ENCODE data around the gene PLCXD3.

PLCXD3 gene

DNA sequence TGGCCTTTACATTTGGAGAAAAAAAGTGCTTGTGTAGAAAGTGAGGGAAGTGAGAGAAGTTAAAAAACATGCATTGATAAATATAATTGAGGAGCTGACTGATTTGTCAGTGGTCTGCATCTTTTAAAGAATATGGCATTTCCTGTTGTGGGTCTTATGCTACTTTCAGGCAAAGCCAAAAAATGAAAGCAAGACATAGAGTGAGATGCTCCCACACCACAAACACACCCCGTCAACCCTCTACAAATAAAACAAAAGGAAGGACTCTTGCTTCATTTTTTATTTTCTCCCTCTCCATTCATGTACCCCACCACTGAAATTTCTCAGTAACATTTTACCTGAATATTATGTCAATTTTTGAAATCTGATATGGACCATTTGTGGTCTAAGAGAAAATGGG is 22.1 kb upstream of the PLCXD3 start:
- no peaks in the 10 kb centered on the region for H3K27me3 ChIP-seq (ENCODE audit: insufficient read depth, poor library complexity, severe bottlenecking)
- DNase-seq (ENCODE audit: low read depth in 1 of 2, low spot score in 1 of 2), result no peak
- TF ChIP-seq POLR2AphosphoS5 (IDR thresholded peaks at IDR 0.05; ENCODE audit: low read depth) (no peak), REST (IDR thresholded peaks at IDR 0.05; ENCODE audit: insufficient replicate concordance, low read depth) (no peak), GABPA (IDR thresholded peaks at IDR 0.05; ENCODE audit: low read depth) (no peak), SPI1 (IDR thresholded peaks at IDR 0.05; ENCODE audit: borderline replicate concordance, low read depth) (no peak)
- TF ChIP-seq, protein P1, sequence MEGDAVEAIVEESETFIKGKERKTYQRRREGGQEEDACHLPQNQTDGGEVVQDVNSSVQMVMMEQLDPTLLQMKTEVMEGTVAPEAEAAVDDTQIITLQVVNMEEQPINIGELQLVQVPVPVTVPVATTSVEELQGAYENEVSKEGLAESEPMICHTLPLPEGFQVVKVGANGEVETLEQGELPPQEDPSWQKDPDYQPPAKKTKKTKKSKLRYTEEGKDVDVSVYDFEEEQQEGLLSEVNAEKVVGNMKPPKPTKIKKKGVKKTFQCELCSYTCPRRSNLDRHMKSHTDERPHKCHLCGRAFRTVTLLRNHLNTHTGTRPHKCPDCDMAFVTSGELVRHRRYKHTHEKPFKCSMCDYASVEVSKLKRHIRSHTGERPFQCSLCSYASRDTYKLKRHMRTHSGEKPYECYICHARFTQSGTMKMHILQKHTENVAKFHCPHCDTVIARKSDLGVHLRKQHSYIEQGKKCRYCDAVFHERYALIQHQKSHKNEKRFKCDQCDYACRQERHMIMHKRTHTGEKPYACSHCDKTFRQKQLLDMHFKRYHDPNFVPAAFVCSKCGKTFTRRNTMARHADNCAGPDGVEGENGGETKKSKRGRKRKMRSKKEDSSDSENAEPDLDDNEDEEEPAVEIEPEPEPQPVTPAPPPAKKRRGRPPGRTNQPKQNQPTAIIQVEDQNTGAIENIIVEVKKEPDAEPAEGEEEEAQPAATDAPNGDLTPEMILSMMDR (IDR thresholded peaks at IDR 0.05; ENCODE audit: insufficient read depth, low read length), result no peak
- H3K4me3 ChIP-seq (replicated peaks; ENCODE audit: insufficient read depth, low read length), result no peak overlapping the region
- no peak overlapping the region for H3K27ac ChIP-seq (replicated peaks)

DNA sequence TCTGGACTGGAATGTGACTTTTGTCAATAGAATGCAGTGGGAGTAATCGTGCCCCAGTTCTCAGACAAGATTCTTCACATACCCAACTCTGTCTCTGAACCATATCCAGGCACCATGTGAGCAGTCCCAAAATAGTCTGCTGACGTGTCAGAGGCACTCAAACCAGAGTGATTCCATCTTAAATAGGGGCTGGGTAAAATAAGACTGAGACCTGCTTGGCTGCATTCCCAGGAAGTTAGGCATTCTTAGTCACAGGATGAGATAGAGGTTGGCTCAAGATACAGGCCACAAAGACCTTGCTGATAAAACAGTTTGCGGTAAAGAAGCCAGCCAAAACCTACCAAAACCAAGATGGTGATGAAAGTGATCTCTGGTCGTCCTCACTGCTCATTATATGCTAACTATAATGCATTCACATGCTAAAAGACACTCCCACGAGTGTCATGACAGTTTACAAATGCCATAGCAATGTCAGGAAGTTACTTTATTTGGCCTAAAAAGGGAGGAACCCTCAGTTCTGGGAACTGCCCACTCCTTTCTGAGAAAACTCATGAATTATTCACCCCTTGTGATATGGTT is 16.9 kb upstream of the PLCXD3 start:
- Histone ChIP-seq H3K27ac (replicated peaks) (no peak overlapping the region), H3K4me3 (replicated peaks; ENCODE audit: insufficient read depth, low read length) (no peak overlapping the region), H3K27me3 (ENCODE audit: insufficient read depth, poor library complexity, severe bottlenecking) (no peaks in the 10 kb centered on the region)
- no peak for TF ChIP-seq GABPA (IDR thresholded peaks at IDR 0.05; ENCODE audit: low read depth)
- TF ChIP-seq, protein P1 (IDR thresholded peaks at IDR 0.05; ENCODE audit: insufficient read depth, low read length), result no peak
- TF ChIP-seq SPI1 (IDR thresholded peaks at IDR 0.05; ENCODE audit: borderline replicate concordance, low read depth), result no peak
- no peak for TF ChIP-seq POLR2AphosphoS5 (IDR thresholded peaks at IDR 0.05; ENCODE audit: low read depth)
- TF ChIP-seq REST (IDR thresholded peaks at IDR 0.05; ENCODE audit: insufficient replicate concordance, low read depth), result no peak
- DNase-seq (ENCODE audit: low read depth in 1 of 2, low spot score in 1 of 2), result no peak

DNA sequence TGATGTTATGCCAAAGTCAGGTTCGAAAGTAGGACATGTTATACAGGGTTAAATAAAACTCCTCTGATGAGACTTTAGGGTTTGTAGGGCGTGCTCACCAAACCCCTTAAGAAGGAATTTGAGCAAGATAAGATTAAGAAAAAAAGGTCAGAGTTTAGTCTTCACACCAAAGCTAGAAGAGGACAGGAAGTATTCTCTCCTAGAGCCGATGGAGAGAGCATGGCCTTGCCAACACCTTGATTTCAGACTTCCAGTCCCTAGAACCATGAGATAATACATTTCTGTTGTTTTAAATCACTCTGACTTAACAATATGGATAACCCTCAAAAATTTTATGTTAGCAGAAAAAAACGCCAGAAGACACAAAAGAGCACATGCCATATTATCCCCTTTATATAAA is 16.3 kb upstream of the PLCXD3 start:
- Histone ChIP-seq H3K4me3 (replicated peaks; ENCODE audit: insufficient read depth, low read length) (no peak overlapping the region), H3K27ac (replicated peaks) (no peak overlapping the region), H3K27me3 (ENCODE audit: insufficient read depth, poor library complexity, severe bottlenecking) (no peaks in the 10 kb centered on the region)
- TF ChIP-seq SPI1 (IDR thresholded peaks at IDR 0.05; ENCODE audit: borderline replicate concordance, low read depth) (no peak), REST (IDR thresholded peaks at IDR 0.05; ENCODE audit: insufficient replicate concordance, low read depth) (no peak), POLR2AphosphoS5 (IDR thresholded peaks at IDR 0.05; ENCODE audit: low read depth) (no peak), GABPA (IDR thresholded peaks at IDR 0.05; ENCODE audit: low read depth) (no peak)
- TF ChIP-seq, protein P1 (IDR thresholded peaks at IDR 0.05; ENCODE audit: insufficient read depth, low read length), result no peak
- DNase-seq (ENCODE audit: low read depth in 1 of 2, low spot score in 1 of 2), result no peak

Measured in HL-60 (cell line).